HG03196 (cell line): Measurements from ENCODE around the gene KAT2A.
A peak's percentile ranks its signal among the peaks of the same experiment; 100 is the strongest.

Experiments used
- ATAC-seq: cut with Tn5 transposase; IDR thresholded peaks from one replicate; pipeline ENCODE4 v1.9.1; 2021; ENCODE audit not compliant: unreplicated experiment

KAT2A gene

DNA sequence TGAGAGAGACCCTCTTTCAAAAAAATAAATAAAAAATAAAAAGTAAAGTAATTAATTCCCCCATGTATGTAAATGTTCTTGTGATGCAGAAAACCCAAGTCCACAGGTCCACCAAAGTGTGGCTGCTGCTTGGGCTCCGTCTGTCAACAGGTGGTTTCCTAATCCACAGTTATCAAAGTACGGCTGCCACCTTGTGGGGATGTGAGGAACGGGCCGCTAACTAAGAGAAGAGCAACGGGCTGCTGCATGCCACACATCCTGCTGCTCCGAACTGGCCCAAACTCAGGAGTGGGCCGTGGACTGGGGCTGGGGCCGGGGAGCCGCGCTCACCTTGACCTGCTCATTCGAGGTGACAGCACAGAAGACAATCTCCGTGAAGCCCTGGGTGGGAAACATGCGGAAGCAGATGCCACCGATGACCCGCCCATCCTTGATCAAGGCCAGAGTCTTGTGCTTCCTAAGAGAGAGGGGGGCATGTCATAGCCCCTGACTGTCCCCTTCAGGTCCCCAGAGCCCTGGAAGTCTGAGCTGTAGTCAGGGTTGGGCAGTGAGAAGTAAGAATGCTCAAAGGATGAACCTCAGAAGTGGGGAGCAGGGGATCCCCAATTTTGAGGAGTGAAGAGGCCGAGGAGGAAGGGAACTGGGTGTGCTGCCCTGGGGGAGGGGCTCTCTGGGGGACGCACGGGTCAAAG, 4.3 kb downstream of the KAT2A start:
- ATAC-seq: no peak

GRCh38 chr17:42114118-42114517, 7.0 kb downstream of the KAT2A start:
- no peak for ATAC-seq

DNA sequence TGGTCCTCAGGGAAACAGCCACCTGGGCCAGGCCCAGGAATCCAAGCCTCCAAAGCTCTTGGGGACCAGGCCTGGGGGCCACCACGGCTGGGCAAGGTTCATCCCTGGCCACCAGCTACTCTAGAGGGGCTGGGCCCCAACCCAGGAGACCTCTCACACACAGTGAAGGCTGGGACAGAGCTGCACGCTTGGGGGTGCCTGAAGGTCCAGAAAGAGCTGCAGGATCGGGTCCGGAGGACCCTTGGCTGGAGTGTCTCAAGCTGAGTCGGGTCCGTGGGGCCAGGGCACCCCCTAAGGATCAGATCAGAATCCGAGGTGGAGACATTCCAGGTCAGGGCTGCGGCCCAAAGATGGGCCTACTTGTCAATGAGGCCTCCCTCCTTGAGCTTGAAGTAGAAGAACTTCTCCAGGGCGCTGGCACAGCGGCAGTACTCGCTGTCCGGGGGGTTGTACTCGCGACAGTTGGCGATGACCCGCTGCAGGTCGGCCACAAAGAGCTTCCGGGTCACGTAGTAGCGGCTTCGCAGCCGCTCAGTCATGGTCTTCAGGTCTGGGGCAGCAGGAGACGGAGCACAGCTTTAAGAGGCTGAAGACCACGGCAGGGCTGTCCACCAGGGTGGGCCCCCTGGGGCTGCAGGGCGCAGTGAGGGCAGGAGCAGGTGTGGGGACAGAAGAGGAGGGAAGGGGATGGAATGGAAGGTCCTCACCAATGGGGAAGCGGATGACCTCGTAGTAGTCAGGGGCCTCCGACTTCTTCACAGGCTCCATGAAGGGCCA, 7.7 kb downstream of the KAT2A start:
- no peak for ATAC-seq

GRCh38 chr17:42112552-42113176, 8.5 kb downstream of the KAT2A start, which contains the start of gene DHX58:
Gene DHX58 (minus strand): TSS chr17:42112714. CDS start chr17:42111892, 822 bp downstream.
- ATAC-seq: peak; percentile 46

DNA sequence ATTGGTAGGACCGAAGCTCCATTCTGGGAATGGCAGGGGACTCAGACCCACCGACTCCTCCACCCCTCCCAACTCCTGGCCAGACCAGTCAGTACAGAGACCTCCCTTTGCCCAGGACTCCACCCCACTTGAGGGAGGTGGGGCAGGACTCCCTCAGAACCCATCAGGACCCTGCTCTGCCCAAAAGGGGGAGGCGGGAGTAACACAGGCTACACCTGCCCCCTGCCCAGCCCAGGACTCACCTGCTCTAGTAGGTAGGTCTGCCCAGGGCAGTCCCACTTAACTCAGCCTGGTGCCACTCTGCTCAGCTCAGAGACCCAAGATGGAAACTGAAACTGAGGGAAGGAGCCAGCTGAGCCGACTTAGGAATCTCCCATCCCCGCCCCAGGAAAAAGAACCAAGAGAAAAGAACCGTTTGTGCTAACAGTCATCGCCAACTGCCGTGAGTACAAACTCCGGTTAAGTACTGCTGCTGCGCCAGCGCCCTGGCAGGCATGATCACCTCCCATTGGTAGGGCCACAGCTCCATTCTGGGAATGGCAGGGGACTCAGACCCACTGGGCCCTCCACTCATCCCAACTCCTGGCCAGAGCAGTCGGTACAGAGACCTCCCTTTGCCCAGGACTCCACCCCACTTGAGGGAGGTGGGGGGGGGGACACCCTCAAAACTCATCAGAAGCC, 9.2 kb downstream of the KAT2A start:
- ATAC-seq: peak; percentile 4

- no peak for ATAC-seq
Observed at GRCh38 chr17:42111265-42111636, 9.9 kb downstream of the KAT2A start.

GRCh38 chr17:42110301-42111264, 10.6 kb downstream of the KAT2A start:
- no peak for ATAC-seq

- ATAC-seq: no peak
Observed at GRCh38 chr17:42109086-42109485, 12.1 kb downstream of the KAT2A start.

GRCh38 chr17:42107597-42108576, 13.3 kb downstream of the KAT2A start:
- peak; percentile 50 for ATAC-seq

DNA sequence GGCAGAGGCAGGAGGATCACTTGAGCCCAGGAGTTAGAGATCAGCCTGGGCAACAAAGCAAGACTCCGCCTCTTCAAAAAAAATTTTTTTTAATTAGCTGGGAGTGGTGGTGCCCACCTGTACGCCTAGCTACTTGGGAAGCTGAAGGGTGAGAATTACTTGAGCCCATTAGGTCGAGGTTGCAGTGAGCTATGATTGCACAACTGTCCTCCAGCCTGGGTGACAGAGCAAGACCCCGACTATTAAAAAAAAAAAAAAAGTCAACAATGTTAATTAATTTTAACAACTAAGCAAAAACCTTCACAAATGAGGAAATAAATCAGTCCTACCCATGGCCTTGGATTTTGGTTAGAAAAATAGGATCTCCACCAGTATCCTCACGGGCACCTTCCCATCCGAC, 14.0 kb downstream of the KAT2A start:
- no peak for ATAC-seq

- ATAC-seq: no peak
Observed at GRCh38 chr17:42106009-42106408, 15.2 kb downstream of the KAT2A start.

DNA sequence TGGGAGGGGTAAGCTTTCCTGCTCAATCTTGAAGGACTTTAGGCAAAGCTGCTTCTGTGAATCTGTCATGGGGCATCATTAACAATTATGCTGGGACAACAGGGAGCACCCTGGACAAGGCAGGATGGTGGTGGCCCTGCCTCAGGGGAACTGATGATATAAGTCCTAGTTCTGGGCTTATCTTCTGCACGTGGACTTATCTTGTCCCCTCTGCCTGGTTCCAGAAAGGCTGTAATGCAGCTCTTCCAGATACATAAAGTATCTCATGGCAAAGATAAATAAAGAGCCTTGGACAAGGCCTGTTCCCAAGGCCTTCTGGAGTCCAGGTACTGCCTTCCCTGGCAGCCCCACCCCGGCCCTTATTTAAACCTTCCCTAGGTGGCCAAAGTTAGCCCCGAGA, 16.9 kb downstream of the KAT2A start:
- ATAC-seq: no peak

- no peak for ATAC-seq
Observed at GRCh38 chr17:42103221-42103954, 17.8 kb downstream of the KAT2A start.

GRCh38 chr17:42101513-42102292, 19.5 kb downstream of the KAT2A start:
- no peak for ATAC-seq

GRCh38 chr17:42098730-42099399, 22.3 kb downstream of the KAT2A start:
- no peak for ATAC-seq

- no peak for ATAC-seq
Observed at GRCh38 chr17:42097691-42098631, 23.2 kb downstream of the KAT2A start, which contains the start of gene ZNF385C. Gene ZNF385C (minus strand): TSS chr17:42098473. CDS start chr17:42063056, 35,417 bp downstream.
